A673 (cell line): ENCODE measurements around the gene SLC9A8. TPM values are rescaled to one million over a fixed set of nuclear protein-coding genes. Genes with fewer than 3 reads are reported as not detected.

Experiments used
- BruUV-seq: library from RNA; stranded (reverse); fragments of 400-500 nt; replicated peaks from 2 replicates; lab custom pipeline; 2021; lab: Mats Ljungman, UMichigan
- CTCF ChIA-PET: fragments of 300-600 bp; sonication (Branson Sonifier 250); formaldehyde crosslinking; loops from one replicate; lab custom pipeline; 2022; ENCODE audit warnings: antibody characterized with exemption; lab: Charles Lee
- POLR2A ChIA-PET: fragments of 300-600 bp; sonication (Branson Sonifier 250); formaldehyde crosslinking; loops from one replicate; lab custom pipeline; 2022; ENCODE audit warnings: antibody characterized with exemption; ENCODE audit not compliant: low non-redundant PET; lab: Charles Lee
- DNase-seq: peaks from one replicate; pipeline ENCODE4 v3.0.0-alpha.2; 2015; ENCODE audit warnings: low spot score
- H3K27ac ChIP-seq: fragments of 200-600 bp; sonication (generic); 2 replicates; pipeline ENCODE4 v1.5.1; 2016; ENCODE audit warnings: mixed run types, low read depth, mild to moderate bottlenecking, mixed read lengths, antibody characterized with exemption, low read length; ENCODE audit not compliant: poor library complexity, severe bottlenecking
- H3K27me3 ChIP-seq: fragments of 200-600 bp; sonication (generic); replicated peaks from 2 replicates; pipeline ENCODE4 v1.6.1; 2017; ENCODE audit warnings: mixed run types, low read depth, mild to moderate bottlenecking, mixed read lengths, antibody characterized with exemption, low read length; ENCODE audit not compliant: insufficient read depth, poor library complexity
- H3K36me3 ChIP-seq: fragments of 200-600 bp; sonication (generic); 2 replicates; pipeline ENCODE4 v1.6.1; 2016; ENCODE audit warnings: mixed run types, mild to moderate bottlenecking, mixed read lengths, antibody characterized with exemption, low read length; ENCODE audit not compliant: insufficient read depth, poor library complexity, severe bottlenecking
- H3K4me1 ChIP-seq: fragments of 200-600 bp; sonication (generic); 2 replicates; pipeline ENCODE4 v1.6.1; 2017; ENCODE audit warnings: mixed run types, mild to moderate bottlenecking, mixed read lengths, antibody characterized with exemption, low read length; ENCODE audit not compliant: insufficient read depth, poor library complexity, severe bottlenecking
- H3K4me3 ChIP-seq: fragments of 200-600 bp; sonication (generic); 2 replicates; pipeline ENCODE4 v1.5.1; 2016; ENCODE audit warnings: low read depth, mixed run types, mild to moderate bottlenecking, mixed read lengths, low read length; ENCODE audit not compliant: poor library complexity, severe bottlenecking
- H3K9me3 ChIP-seq: fragments of 200-600 bp; sonication (generic); 2 replicates; pipeline ENCODE4 v1.6.1; 2016; ENCODE audit warnings: mixed run types, low read depth, mild to moderate bottlenecking, mixed read lengths, antibody characterized with exemption, low read length; ENCODE audit not compliant: poor library complexity, severe bottlenecking
- CTCF ChIP-seq: fragments of 300-800, 200-600 bp; sonication (generic); conservative IDR thresholded peaks from 2 replicates; pipeline ENCODE4 v1.5.1; 2017; ENCODE audit warnings: low read depth, mild to moderate bottlenecking, antibody characterized with exemption, low read length, moderate library complexity, mixed read lengths
- EZH2 ChIP-seq: fragments of 200-600 bp; sonication (generic); IDR thresholded peaks from 2 replicates; pipeline ENCODE4 v1.6.1; 2017; ENCODE audit warnings: borderline replicate concordance, low read depth, mild to moderate bottlenecking, mixed read lengths, antibody characterized with exemption, low read length; ENCODE audit not compliant: poor library complexity, severe bottlenecking
- intact Hi-C: fragments of 100-400 bp; cut with micrococcal nuclease; formaldehyde crosslinking; loops from one replicate; pipeline ENCODE4 v1.10.0; 2022; ENCODE audit not compliant: unreplicated experiment
- total RNA-seq: library from RNA; stranded (reverse); gene quantifications from 2 replicates; pipeline ENCODE4 v1.2.3, GENCODE V29; 2021

Gene SLC9A8
- total RNA-seq, 1 experiment from 2014 or later, result 9.8 TPM

DNA sequence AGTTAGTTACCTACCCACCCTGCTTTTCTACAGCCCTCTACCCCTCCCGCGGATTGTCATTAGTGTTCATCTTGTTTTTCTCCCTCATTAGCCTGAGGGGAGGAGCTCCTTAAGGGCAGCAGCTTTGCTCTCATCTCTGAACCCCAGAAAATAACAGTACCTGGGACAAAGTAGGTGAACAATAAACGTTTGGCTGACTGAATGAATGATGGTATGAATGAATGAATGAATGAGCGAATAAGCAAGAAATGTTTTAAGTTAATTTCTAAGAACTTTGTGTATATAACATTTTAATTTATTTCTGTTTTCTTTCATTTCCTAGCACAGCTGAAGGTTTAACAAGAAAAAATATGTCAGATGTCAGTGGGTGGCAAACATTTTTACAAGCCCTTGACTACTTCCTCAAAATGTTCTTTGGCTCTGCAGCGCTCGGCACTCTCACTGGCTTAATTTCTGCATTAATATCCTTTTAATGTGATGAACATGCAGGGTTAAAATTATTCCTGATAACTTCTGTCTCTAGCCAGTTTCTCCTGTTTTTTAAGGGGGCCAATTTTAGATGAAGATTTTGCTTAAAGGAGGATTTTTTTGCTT is 50.1 kb downstream of the SLC9A8 start:
- DNase-seq, result no peak
- ChIA-PET POLR2A (no interaction called here), CTCF (no interaction called here)
- no TSS peak for BruUV-seq
- Histone ChIP-seq H3K27me3 (no peaks in the 10 kb centered on the region), H3K4me3 (no peak overlapping the region), H3K9me3 (no peaks in the 10 kb centered on the region), H3K36me3 (peaks cover 5% of the 10 kb centered on the region), H3K27ac (no peak overlapping the region), H3K4me1 (no peaks in the 10 kb centered on the region)
- intact Hi-C loops, result no loop called here
- no peak for TF ChIP-seq CTCF
- no peak for TF ChIP-seq EZH2

- Histone ChIP-seq H3K27me3 (no peaks in the 10 kb centered on the region), H3K4me1 (no peaks in the 10 kb centered on the region), H3K36me3 (peaks cover 5% of the 10 kb centered on the region), H3K9me3 (no peaks in the 10 kb centered on the region), H3K27ac (no peak overlapping the region), H3K4me3 (no peak overlapping the region)
- no peak for DNase-seq
- intact Hi-C loops, result no loop called here
- ChIA-PET CTCF (no interaction called here), POLR2A (no interaction called here)
- TF ChIP-seq EZH2, result no peak
- no peak for TF ChIP-seq CTCF
- no TSS peak for BruUV-seq
Observed at GRCh38 chr20:49863666-49864065, 51.0 kb downstream of the SLC9A8 start.

- no TSS peak for BruUV-seq
- Histone ChIP-seq H3K27me3 (no peaks in the 10 kb centered on the region), H3K9me3 (no peaks in the 10 kb centered on the region), H3K4me3 (no peak overlapping the region), H3K36me3 (peaks cover 5% of the 10 kb centered on the region), H3K27ac (no peak overlapping the region), H3K4me1 (no peaks in the 10 kb centered on the region)
- CTCF ChIA-PET, result no interaction called here
- TF ChIP-seq EZH2 (no peak), CTCF (no peak)
- DNase-seq, result no peak
- intact Hi-C loops, result no loop called here
- POLR2A ChIA-PET, result no interaction called here
Observed at GRCh38 chr20:49865559-49865958, 52.9 kb downstream of the SLC9A8 start.
